SK-N-SH (cell line): ENCODE results near the gene HNRNPH3.

ENCODE experiments used
- CTCF ChIP-seq: fragments of 200-600 bp; sonication (generic); IDR thresholded peaks from 2 replicates; pipeline ENCODE4 v1.6.1; 2017; ENCODE audit warnings: antibody characterized with exemption, mild to moderate bottlenecking, moderate library complexity
- EZH2phosphoT487 ChIP-seq: fragments of 200-600 bp; sonication (generic); IDR thresholded peaks from 2 replicates; pipeline ENCODE4 v1.6.1; 2017; ENCODE audit warnings: low read depth, mixed run types, mild to moderate bottlenecking, antibody characterized with exemption, moderate library complexity, borderline replicate concordance
- JUND ChIP-seq: IDR thresholded peaks from 2 replicates; pipeline ENCODE4 v1.4.0; 2012
- MAX ChIP-seq: IDR thresholded peaks from 2 replicates; pipeline ENCODE4 v1.4.0; 2012; ENCODE audit warnings: low read depth
- MXI1 ChIP-seq: IDR thresholded peaks from 2 replicates; pipeline ENCODE4 v1.6.1; 2012; ENCODE audit warnings: mild to moderate bottlenecking, low read depth, low read length, improper control_type of control experiment
- NFIC ChIP-seq: IDR thresholded peaks from 2 replicates; pipeline ENCODE4 v1.4.0; 2012; ENCODE audit warnings: borderline replicate concordance
- PBX3 ChIP-seq: IDR thresholded peaks from 2 replicates; pipeline ENCODE4; 2012
- POLR2AphosphoS5 ChIP-seq: IDR thresholded peaks from 2 replicates; pipeline ENCODE4 v1.6.1; 2012; ENCODE audit warnings: low read depth, low read length
- RXRA ChIP-seq: IDR thresholded peaks from 2 replicates; pipeline ENCODE4 v1.4.0; 2012; ENCODE audit warnings: low read depth, mild to moderate bottlenecking, borderline replicate concordance
- SMC3 ChIP-seq: IDR thresholded peaks from 2 replicates; pipeline ENCODE4 v1.6.1; 2012; ENCODE audit warnings: low read depth, low read length, improper control_type of control experiment
- TCF12 ChIP-seq: IDR thresholded peaks from 2 replicates; pipeline ENCODE4 v1.4.0; 2012
- TEAD4 ChIP-seq: IDR thresholded peaks from 2 replicates; pipeline ENCODE4 v1.4.0; 2012; ENCODE audit warnings: mild to moderate bottlenecking, borderline replicate concordance; ENCODE audit not compliant: insufficient read depth
- USF2 ChIP-seq: fragments of 150-350 bp; IDR thresholded peaks from 2 replicates; pipeline ENCODE4 v1.6.1; 2017; ENCODE audit warnings: antibody characterized with exemption, low read length, low read depth, borderline replicate concordance
- YY1 ChIP-seq: IDR thresholded peaks from 2 replicates; pipeline ENCODE4 v1.4.0; 2012; ENCODE audit warnings: low read depth, mild to moderate bottlenecking

GRCh38 chr10:68302871-68303270 is 29.0 kb upstream of the HNRNPH3 start:
- TF ChIP-seq POLR2AphosphoS5 (no peak), CTCF (no peak), USF2 (no peak), RXRA (no peak), MAX (no peak), JUND (no peak), YY1 (no peak), EZH2phosphoT487 (no peak), TCF12 (no peak), TEAD4 (no peak), SMC3 (no peak), MXI1 (no peak), NFIC (no peak), PBX3 (no peak)
